GM23338 (cell line): Measurements from ENCODE around the gene UBXN2A. TPM values are rescaled to one million over a fixed set of nuclear protein-coding genes. Genes with fewer than 3 reads are reported as not detected.

ENCODE experiments used
- ATAC-seq: fragments of 200-7000 bp; cut with Tn5 transposase; 3 replicates; pipeline ENCODE4 v1.9.1; 2020
- DNase-seq: peaks from one replicate; pipeline ENCODE4 v3.0.0-alpha.2; 2015; ENCODE audit warnings: low spot score
- H2AFZ ChIP-seq: fragments of 200-600 bp; sonication (generic); 2 replicates; pipeline ENCODE4 v1.8.0; 2016; ENCODE audit warnings: antibody characterized with exemption, mild to moderate bottlenecking, moderate library complexity
- H3F3A ChIP-seq: fragments of 200-600 bp; sonication (generic); replicated peaks from 2 replicates; pipeline ENCODE4 v1.8.0; 2017; ENCODE audit warnings: antibody characterized with exemption, mixed run types, low read depth
- H3K27ac ChIP-seq: fragments of 200-600 bp; sonication (generic); 2 replicates; pipeline ENCODE4 v1.6.1; 2016; ENCODE audit warnings: low read depth
- H3K27me3 ChIP-seq: fragments of 200-600 bp; sonication (generic); 2 replicates; pipeline ENCODE4 v1.8.0; 2016; ENCODE audit warnings: mild to moderate bottlenecking, mixed run types, moderate library complexity; ENCODE audit not compliant: insufficient read depth
- H3K36me3 ChIP-seq: fragments of 200-600 bp; sonication (generic); 2 replicates; pipeline ENCODE4 v1.8.0; 2016; ENCODE audit warnings: mild to moderate bottlenecking; ENCODE audit not compliant: insufficient read depth
- H3K4me1 ChIP-seq: fragments of 200-600 bp; sonication (generic); 2 replicates; pipeline ENCODE4 v1.8.0; 2016; ENCODE audit warnings: mild to moderate bottlenecking, moderate library complexity; ENCODE audit not compliant: insufficient read depth
- H3K4me2 ChIP-seq: fragments of 200-600 bp; sonication (generic); 2 replicates; pipeline ENCODE4 v1.7.1; 2017; ENCODE audit warnings: mixed run types
- H3K4me3 ChIP-seq: fragments of 200-600 bp; sonication (generic); 2 replicates; pipeline ENCODE4 v1.6.1; 2016; ENCODE audit warnings: mixed run types
- H3K79me2 ChIP-seq: fragments of 200-600 bp; sonication (generic); replicated peaks from 2 replicates; pipeline ENCODE4 v1.8.0; 2017; ENCODE audit warnings: mild to moderate bottlenecking; ENCODE audit not compliant: insufficient read depth
- H3K9me2 ChIP-seq: fragments of 200-600 bp; sonication (generic); 2 replicates; pipeline ENCODE4 v1.8.0; 2017; ENCODE audit not compliant: insufficient read depth
- H4K20me1 ChIP-seq: fragments of 200-600 bp; sonication (generic); replicated peaks from 2 replicates; pipeline ENCODE4 v1.8.0; 2017; ENCODE audit warnings: mild to moderate bottlenecking; ENCODE audit not compliant: insufficient read depth
- H3K27ac Mint-ChIP-seq: 2 replicates; pipeline ENCODE4 v1.8.0; 2020; ENCODE audit warnings: inconsistent platforms, mild to moderate bottlenecking, moderate library complexity, mixed read lengths
- H3K27me3 Mint-ChIP-seq: 3 replicates; pipeline ENCODE4 v1.8.0; 2022; ENCODE audit warnings: low read depth, mild to moderate bottlenecking, moderate library complexity, mixed read lengths, inconsistent platforms; ENCODE audit not compliant: insufficient read depth, poor library complexity
- H3K36me3 Mint-ChIP-seq: 3 replicates; pipeline ENCODE4 v1.8.0; 2021; ENCODE audit warnings: low read depth, mild to moderate bottlenecking, inconsistent platforms, moderate library complexity, mixed read lengths
- H3K4me1 Mint-ChIP-seq: 3 replicates; pipeline ENCODE4 v1.8.0; 2020; ENCODE audit warnings: mild to moderate bottlenecking, inconsistent platforms, mixed read lengths
- H3K4me3 Mint-ChIP-seq: 3 replicates; pipeline ENCODE4 v1.8.0; 2021; ENCODE audit warnings: moderate library complexity, mild to moderate bottlenecking, inconsistent platforms, mixed read lengths
- H3K9me3 Mint-ChIP-seq: 3 replicates; pipeline ENCODE4 v1.8.0; 2020; ENCODE audit warnings: moderate library complexity, mild to moderate bottlenecking, inconsistent platforms, mixed read lengths
- CREB1 ChIP-seq: fragments of 250-450 bp; sonication (Bioruptor Pico); IDR thresholded peaks from 2 replicates; pipeline ENCODE4 v1.5.0; 2020; ENCODE audit warnings: low read depth, mild to moderate bottlenecking, moderate library complexity
- CTCF ChIP-seq, 2 experiments: fragments of 200-600 bp in 1 of 2; sonication (generic) in 1 of 2; conservative IDR thresholded peaks; 2 replicates each; pipeline versions ENCODE4 v1.5.1 to v1.6.1; 2016 to 2017; ENCODE audit warnings: antibody characterized with exemption in 2 of 2, low read depth in 2 of 2, mild to moderate bottlenecking in 2 of 2, moderate library complexity in 1 of 2
- EZH2 ChIP-seq: fragments of 200-600 bp; sonication (generic); IDR thresholded peaks from one replicate; pipeline ENCODE4 v1.8.0; 2017; ENCODE audit warnings: antibody characterized with exemption, mild to moderate bottlenecking, low read depth; ENCODE audit not compliant: unreplicated experiment
- EZH2phosphoT487 ChIP-seq: fragments of 200-600 bp; sonication (generic); IDR thresholded peaks from one replicate; pipeline ENCODE4 v1.8.1; 2018; ENCODE audit warnings: antibody characterized with exemption; ENCODE audit not compliant: unreplicated experiment
- JUNB ChIP-seq: IDR thresholded peaks from one replicate; pipeline ENCODE4 v1.6.1; 2016; ENCODE audit warnings: antibody characterized with exemption; ENCODE audit not compliant: unreplicated experiment
- NANOG ChIP-seq: IDR thresholded peaks from 2 replicates; pipeline ENCODE4 v1.6.1; 2016; ENCODE audit warnings: antibody characterized with exemption, borderline replicate concordance
- POLR2AphosphoS5 ChIP-seq: IDR thresholded peaks from 2 replicates; pipeline ENCODE4 v1.6.1; 2016; ENCODE audit warnings: antibody characterized with exemption, low read depth
- STAT1 ChIP-seq: IDR thresholded peaks from one replicate; pipeline ENCODE4 v1.6.1; 2016; ENCODE audit warnings: antibody characterized with exemption; ENCODE audit not compliant: unreplicated experiment
- ZNF114 ChIP-seq: fragments of 250-450 bp; sonication (Bioruptor Pico); IDR thresholded peaks from 2 replicates; pipeline ENCODE4 v1.5.0; 2020; ENCODE audit warnings: mild to moderate bottlenecking, moderate library complexity
- ZNF331 ChIP-seq: fragments of 250-450 bp; sonication (Bioruptor Pico); IDR thresholded peaks from 2 replicates; pipeline ENCODE4 v1.5.0; 2020; ENCODE audit warnings: low read depth, mild to moderate bottlenecking, moderate library complexity
- polyA plus RNA-seq: library from polyadenylated mRNA; unstranded; fragments of >200 nt; fragmentation: Nextera tagmentation; extraction: Ambion mirVana; gene quantifications from 2 replicates; pipeline ENCODE4 v1.2.1, GENCODE V29; 2016
- total RNA-seq: library from RNA; depleted of rRNA; stranded (reverse); fragments of >200 nt; shearing (Covaris generic); gene quantifications from 2 replicates; pipeline ENCODE4 v1.2.3, GENCODE V29; 2014
- TF ChIP-seq, protein P1 (sequence below): fragments of 250-450 bp; sonication (Bioruptor Pico); IDR thresholded peaks from 2 replicates; pipeline ENCODE4 v1.5.0; 2020; ENCODE audit warnings: mild to moderate bottlenecking, moderate library complexity

The UBXN2A gene
- total and polyA plus RNA-seq, 2 experiments from 2014 or later = 11.5 to 12.1 TPM

DNA sequence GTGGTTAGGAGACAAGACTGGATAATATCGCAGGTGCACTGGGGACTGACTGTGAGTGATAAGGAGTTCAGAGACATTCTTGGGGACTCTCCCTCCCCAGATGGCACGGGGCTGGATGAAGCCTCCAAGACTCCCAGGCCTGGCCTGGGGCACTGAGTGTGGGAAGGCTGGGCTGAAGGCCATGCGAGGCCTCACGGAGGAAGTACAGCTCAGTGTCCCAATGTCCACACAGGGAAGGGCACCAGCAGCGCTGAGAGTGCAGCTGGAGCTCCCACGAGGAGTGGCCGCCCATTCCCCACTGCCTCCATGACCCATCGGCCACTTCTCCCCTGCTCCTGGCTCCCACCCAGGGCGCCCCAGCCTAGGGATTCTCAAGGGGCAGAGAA is 76.1 kb downstream of the UBXN2A start (continued):
- no peak for TF ChIP-seq CTCF (conservative IDR thresholded peaks at IDR 0.05; ENCODE audit: low read depth in 2 of 2)
- TF ChIP-seq EZH2 = no peak
- TF ChIP-seq EZH2phosphoT487 = no peak

DNA sequence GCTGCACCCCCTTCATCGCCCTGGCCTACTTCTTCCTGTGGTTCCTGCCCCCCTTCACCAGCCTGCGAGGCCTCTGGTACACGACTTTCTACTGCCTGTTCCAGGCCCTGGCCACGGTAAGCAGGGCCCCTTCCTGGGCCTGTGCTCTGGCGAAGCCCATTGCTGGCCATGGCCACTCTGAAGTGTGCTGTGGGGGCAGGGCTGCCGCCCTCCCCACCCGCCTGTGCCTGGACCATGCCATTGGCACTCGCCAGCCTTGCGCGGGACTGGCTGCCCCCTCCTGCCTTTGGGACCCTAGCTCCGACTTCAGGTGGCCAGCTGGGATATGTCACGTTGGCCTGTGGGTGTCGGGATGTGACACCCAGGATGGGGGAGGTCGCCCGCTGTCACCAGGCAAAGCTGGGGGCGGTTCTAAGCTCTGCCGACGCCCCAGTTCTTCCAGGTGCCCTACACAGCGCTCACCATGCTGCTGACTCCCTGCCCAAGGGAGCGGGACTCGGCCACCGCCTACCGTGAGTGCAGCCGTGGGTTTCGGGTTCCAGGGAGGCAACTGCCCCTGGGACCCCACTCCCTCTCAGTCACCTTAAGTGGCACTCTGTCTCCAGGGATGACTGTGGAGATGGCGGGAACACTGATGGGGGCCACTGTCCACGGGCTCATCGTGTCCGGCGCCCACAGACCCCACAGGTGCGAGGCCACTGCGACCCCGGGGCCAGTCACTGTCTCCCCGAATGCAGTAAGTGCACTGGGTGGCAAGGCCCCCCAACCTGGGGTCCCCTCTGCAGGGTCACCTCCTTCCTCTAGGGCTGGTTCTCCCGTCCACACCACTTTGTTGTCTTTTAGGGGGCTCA is 76.8 kb downstream of the UBXN2A start:
- no peaks in the 10 kb centered on the region for H3K9me2 ChIP-seq
- Mint-ChIP-seq H3K4me1 (peaks cover 27% of the 10 kb centered on the region), H3K36me3 (peaks cover 3% of the 10 kb centered on the region; the same call in 1 of the 3 replicates), H3K27me3 (peaks cover 14% of the 10 kb centered on the region), H3K9me3 (no peaks in the 10 kb centered on the region), H3K4me3 (no peak overlapping the region), H3K27ac (no peak overlapping the region)
- no peaks in the 10 kb centered on the region for H3K27me3 ChIP-seq
- no peaks in the 10 kb centered on the region for H3K36me3 ChIP-seq
- no peaks in the 10 kb centered on the region for H3K79me2 ChIP-seq
- no peaks in the 10 kb centered on the region for H3F3A ChIP-seq
- no peak for ATAC-seq
- H4K20me1 ChIP-seq = no peaks in the 10 kb centered on the region
- no peak overlapping the region for H3K4me2 ChIP-seq
- no peak overlapping the region for H2AFZ ChIP-seq
- DNase-seq = no peak
- peaks cover 16% of the 10 kb centered on the region; the same call in 1 of the 2 replicates for H3K4me1 ChIP-seq
- H3K27ac ChIP-seq = no peak overlapping the region
- no peak overlapping the region for H3K4me3 ChIP-seq
- TF ChIP-seq STAT1 = no peak
- TF ChIP-seq, protein P1, sequence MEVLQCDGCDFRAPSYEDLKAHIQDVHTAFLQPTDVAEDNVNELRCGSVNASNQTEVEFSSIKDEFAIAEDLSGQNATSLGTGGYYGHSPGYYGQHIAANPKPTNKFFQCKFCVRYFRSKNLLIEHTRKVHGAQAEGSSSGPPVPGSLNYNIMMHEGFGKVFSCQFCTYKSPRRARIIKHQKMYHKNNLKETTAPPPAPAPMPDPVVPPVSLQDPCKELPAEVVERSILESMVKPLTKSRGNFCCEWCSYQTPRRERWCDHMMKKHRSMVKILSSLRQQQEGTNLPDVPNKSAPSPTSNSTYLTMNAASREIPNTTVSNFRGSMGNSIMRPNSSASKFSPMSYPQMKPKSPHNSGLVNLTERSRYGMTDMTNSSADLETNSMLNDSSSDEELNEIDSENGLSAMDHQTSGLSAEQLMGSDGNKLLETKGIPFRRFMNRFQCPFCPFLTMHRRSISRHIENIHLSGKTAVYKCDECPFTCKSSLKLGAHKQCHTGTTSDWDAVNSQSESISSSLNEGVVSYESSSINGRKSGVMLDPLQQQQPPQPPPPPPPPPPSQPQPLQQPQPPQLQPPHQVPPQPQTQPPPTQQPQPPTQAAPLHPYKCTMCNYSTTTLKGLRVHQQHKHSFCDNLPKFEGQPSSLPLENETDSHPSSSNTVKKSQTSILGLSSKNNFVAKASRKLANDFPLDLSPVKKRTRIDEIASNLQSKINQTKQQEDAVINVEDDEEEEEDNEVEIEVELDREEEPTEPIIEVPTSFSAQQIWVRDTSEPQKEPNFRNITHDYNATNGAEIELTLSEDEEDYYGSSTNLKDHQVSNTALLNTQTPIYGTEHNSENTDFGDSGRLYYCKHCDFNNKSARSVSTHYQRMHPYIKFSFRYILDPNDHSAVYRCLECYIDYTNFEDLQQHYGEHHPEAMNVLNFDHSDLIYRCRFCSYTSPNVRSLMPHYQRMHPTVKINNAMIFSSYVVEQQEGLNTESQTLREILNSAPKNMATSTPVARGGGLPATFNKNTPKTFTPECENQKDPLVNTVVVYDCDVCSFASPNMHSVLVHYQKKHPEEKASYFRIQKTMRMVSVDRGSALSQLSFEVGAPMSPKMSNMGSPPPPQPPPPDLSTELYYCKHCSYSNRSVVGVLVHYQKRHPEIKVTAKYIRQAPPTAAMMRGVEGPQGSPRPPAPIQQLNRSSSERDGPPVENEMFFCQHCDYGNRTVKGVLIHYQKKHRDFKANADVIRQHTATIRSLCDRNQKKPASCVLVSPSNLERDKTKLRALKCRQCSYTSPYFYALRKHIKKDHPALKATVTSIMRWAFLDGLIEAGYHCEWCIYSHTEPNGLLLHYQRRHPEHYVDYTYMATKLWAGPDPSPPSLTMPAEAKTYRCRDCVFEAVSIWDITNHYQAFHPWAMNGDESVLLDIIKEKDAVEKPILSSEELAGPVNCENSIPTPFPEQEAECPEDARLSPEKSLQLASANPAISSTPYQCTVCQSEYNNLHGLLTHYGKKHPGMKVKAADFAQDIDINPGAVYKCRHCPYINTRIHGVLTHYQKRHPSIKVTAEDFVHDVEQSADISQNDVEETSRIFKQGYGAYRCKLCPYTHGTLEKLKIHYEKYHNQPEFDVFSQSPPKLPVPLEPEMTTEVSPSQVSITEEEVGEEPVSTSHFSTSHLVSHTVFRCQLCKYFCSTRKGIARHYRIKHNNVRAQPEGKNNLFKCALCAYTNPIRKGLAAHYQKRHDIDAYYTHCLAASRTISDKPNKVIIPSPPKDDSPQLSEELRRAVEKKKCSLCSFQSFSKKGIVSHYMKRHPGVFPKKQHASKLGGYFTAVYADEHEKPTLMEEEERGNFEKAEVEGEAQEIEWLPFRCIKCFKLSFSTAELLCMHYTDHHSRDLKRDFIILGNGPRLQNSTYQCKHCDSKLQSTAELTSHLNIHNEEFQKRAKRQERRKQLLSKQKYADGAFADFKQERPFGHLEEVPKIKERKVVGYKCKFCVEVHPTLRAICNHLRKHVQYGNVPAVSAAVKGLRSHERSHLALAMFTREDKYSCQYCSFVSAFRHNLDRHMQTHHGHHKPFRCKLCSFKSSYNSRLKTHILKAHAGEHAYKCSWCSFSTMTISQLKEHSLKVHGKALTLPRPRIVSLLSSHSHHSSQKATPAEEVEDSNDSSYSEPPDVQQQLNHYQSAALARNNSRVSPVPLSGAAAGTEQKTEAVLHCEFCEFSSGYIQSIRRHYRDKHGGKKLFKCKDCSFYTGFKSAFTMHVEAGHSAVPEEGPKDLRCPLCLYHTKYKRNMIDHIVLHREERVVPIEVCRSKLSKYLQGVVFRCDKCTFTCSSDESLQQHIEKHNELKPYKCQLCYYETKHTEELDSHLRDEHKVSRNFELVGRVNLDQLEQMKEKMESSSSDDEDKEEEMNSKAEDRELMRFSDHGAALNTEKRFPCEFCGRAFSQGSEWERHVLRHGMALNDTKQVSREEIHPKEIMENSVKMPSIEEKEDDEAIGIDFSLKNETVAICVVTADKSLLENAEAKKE (CRISPR knock-in tag) = no peak
- no peak for TF ChIP-seq EZH2phosphoT487
- TF ChIP-seq NANOG = no peak
- no peak for TF ChIP-seq JUNB
- TF ChIP-seq CREB1 (CRISPR knock-in tag) = no peak
- no peak for TF ChIP-seq ZNF114
- no peak for TF ChIP-seq EZH2
- TF ChIP-seq ZNF331 (CRISPR knock-in tag) = no peak
- TF ChIP-seq POLR2AphosphoS5 = no peak
- TF ChIP-seq CTCF (conservative IDR thresholded peaks at IDR 0.05; ENCODE audit: low read depth in 2 of 2) = no peak
